Esophagus (tissue), 2 donors: ENCODE data around the gene FNDC3B. TPM values are rescaled to one million over a fixed set of nuclear protein-coding genes. Genes with fewer than 3 reads are reported as not detected.
"Not testable (repeated sequence)": the region's sequence is repeated elsewhere in the genome, so short reads cannot be mapped to it uniquely, and the experiment has no call there.

ENCODE experiments used
- H3K27ac ChIP-seq, 2 donors: one replicate each; pipeline ENCODE4 v1.5.1; 2013; ENCODE audit warnings: low read depth in 2 of 2, mild to moderate bottlenecking in 2 of 2, inconsistent platforms in 1 of 2, low read length in 1 of 2, moderate library complexity in 1 of 2
- H3K27me3 ChIP-seq, 2 donors: one replicate each; pipeline ENCODE4 v1.6.1; 2013; ENCODE audit warnings: low read length in 2 of 2, control low read depth in 1 of 2, mild to moderate bottlenecking in 1 of 2; ENCODE audit not compliant: insufficient read depth in 2 of 2, control insufficient read depth in 1 of 2
- H3K36me3 ChIP-seq, 2 donors: one replicate each; pipeline ENCODE4 v1.6.1; 2013; ENCODE audit warnings: low read length in 1 of 2; ENCODE audit not compliant: control insufficient read depth in 2 of 2, insufficient read depth in 2 of 2
- H3K4me1 ChIP-seq, 2 donors: one replicate each; pipeline ENCODE4 v1.6.1; 2013; ENCODE audit warnings: low read length in 1 of 2; ENCODE audit not compliant: control insufficient read depth in 2 of 2, insufficient read depth in 2 of 2
- H3K4me3 ChIP-seq, 2 donors: one replicate each; pipeline ENCODE4 v1.5.1; 2013; ENCODE audit warnings: low read length in 2 of 2, mild to moderate bottlenecking in 2 of 2, low read depth in 1 of 2, moderate library complexity in 1 of 2
- H3K9me3 ChIP-seq, 2 donors: one replicate each; pipeline ENCODE4 v1.6.1; 2013; ENCODE audit warnings: mild to moderate bottlenecking in 2 of 2, low read depth in 1 of 2, low read length in 1 of 2, moderate library complexity in 1 of 2; ENCODE audit not compliant: control insufficient read depth in 2 of 2, insufficient read depth in 1 of 2
- WGBS, 2 donors: extraction: QIAGEN DNeasy Blood & Tissue Kit; methylation state at CpG; one replicate each; pipeline ENCODE4 v1.1.7; 2013; 5-methylcytosine and 5-hydroxymethylcytosine counted together
- polyA plus RNA-seq, 2 donors: library from polyadenylated mRNA; stranded (reverse); fragments of 200-250 nt; gene quantifications; one replicate each; pipeline ENCODE4 v1.2.3, GENCODE V29; 2013
- donor health status: healthy with polysubstance abuse.
- donor health status: Bipolar disorder and iron deficiency.

The FNDC3B gene
- polyA plus RNA-seq, result 1 to 10 TPM; 2.8 to 3.3 TPM

- H3K9me3 ChIP-seq, result no peaks in the 10 kb centered on the region
- WGBS, 2 donors, result 0% methylated on average over 53 to 59 of the region's 59 CpGs
- no peaks in the 10 kb centered on the region for H3K27me3 ChIP-seq
- H3K4me3 ChIP-seq, result peak within 1 kb of the TSS; percentile 78 to 96
- H3K36me3 ChIP-seq, result no peaks in the 10 kb centered on the region
- H3K4me1 ChIP-seq, result no peaks in the 10 kb centered on the region
- H3K27ac ChIP-seq, result peak within 1 kb of the TSS; percentile 90 to 92
These were observed at the start of gene FNDC3B for GRCh38 chr3:172039436-172040077. TSS of gene FNDC3B (plus strand) at chr3:172039578. CDS start at chr3:172112480, 72,902 bp downstream.

GRCh38 chr3:171990239-171990638, 49.1 kb upstream of the FNDC3B start:
- not testable (repeated sequence) for H3K4me1 ChIP-seq, H3K27ac ChIP-seq, H3K36me3 ChIP-seq, H3K9me3 ChIP-seq, H3K4me3 ChIP-seq, H3K27me3 ChIP-seq
- WGBS, 2 donors, result 92 to 93% methylated on average over 3 of the region's 3 CpGs

DNA sequence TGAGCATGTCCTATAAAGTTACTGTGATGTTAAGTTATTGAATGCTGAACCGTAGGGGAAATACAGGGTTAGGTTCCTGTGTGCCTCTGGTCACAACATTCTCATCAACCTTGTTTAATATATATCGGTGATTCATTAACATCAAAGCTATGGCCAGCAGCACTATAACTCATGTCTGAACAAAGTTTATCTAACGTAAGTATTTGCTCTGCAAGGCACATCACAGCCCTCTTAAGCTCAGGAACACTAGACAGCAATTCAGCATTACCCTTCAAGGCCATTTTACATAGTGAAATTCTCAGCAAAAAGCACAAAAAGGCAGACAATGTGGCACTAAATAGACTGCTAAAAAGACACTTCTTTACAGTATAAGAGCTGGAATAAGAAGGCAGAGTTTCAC, 48.2 kb upstream of the FNDC3B start:
- Histone ChIP-seq H3K27me3 (peaks cover 0 to 2% of the 10 kb centered on the region in 2 donors), H3K36me3 (no peaks in the 10 kb centered on the region), H3K4me3 (no peak overlapping the region), H3K9me3 (no peaks in the 10 kb centered on the region), H3K4me1 (no peaks in the 10 kb centered on the region), H3K27ac (no peak overlapping the region)
- 54 to 59% methylated on average over 3 of the region's 3 CpGs for WGBS, 2 donors

DNA sequence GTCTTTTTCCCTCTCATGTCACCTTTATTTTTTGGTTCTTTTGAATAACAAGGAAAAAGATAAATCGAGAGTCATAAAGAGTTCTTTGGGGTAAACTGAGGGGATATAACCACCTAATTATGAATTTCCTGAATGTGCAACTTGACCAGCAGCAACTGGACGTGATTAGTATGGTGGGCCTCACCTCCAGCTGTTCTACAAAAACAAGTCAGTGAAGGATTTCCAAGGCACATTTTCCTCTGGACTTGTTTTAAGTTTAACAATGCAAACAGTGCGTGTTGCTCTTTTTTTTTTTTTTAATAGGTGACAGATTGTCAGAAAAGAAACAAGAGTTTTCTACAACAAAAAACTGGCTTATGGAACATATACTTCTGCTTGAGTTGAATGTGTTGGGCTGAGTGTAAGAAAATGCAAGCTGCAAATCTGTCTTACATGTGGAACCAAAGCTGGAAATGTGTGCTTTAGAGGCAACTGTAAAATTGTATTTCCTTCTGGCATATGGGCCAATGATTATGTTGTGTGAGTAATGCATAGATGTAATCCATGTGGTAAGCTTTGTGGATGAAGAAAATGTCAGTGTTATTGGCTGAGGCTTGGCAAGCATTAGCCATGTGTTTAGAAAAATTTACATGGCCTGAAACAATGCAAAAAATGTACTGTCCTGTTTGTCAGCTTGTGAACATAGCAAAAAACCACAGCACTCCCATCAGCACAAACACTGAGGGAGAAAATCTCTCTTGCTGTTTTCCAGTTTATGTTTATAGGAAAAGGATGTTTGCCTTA, 44.5 kb upstream of the FNDC3B start:
- H3K27ac ChIP-seq, result no peak overlapping the region
- peaks cover 0 to 2% of the 10 kb centered on the region in 2 donors for H3K27me3 ChIP-seq
- no peaks in the 10 kb centered on the region for H3K9me3 ChIP-seq
- H3K4me1 ChIP-seq, result no peaks in the 10 kb centered on the region
- H3K36me3 ChIP-seq, result no peaks in the 10 kb centered on the region
- 65 to 69% methylated on average over 3 of the region's 3 CpGs for WGBS, 2 donors
- no peak overlapping the region for H3K4me3 ChIP-seq

DNA sequence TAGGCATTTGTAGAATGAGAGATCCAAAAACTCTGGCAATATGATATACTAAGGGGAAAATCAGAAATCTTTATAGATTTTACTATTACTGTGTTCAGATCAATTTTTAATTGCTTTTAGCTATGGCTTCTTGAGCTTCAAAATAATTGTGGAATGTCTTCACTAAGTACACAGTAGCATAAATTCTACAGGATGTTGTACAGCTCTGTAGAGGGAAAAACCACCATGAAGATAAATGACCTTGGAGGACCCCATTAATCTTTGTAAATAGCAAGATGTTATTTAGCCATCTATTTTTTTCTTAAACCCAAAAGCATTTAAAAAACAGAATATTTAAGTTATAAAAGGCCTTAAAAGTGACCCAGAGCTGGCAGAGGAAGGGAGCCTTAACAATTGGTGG, 43.9 kb upstream of the FNDC3B start:
- no peaks in the 10 kb centered on the region for H3K4me1 ChIP-seq
- no peaks in the 10 kb centered on the region for H3K9me3 ChIP-seq
- H3K27ac ChIP-seq, result no peak overlapping the region
- H3K36me3 ChIP-seq, result no peaks in the 10 kb centered on the region
- peaks cover 0 to 2% of the 10 kb centered on the region in 2 donors for H3K27me3 ChIP-seq
- H3K4me3 ChIP-seq, result no peak overlapping the region

DNA sequence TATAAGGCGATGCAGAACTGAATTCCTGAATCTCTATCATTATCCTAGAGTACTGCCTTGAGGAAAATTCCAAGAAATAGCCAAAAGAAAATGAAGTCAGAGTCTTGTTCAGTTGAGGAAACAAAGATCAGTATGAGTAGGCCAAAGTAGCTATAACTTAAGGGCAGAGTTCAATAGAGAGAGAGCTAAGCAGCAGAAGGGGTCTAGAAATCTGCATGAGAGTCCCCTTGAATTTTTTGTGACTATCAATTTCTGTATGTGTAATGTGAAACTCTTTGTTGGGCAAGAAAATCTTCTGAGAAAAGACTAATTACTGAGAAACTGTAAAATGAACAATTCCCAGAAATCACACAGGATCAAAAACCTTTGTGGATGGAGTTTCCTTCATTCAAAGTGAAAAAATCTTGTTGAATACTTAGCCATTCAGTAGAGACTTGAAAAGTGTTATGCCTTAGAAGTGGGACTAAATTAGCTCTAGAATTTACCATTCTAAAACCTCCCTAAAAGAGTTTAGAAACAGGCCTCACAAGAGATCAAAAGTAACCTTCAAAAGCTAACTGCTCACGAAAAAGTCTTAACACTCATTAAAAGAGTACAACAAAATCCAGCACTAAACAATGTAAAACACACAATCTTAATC, 43.1 kb upstream of the FNDC3B start:
- 89% methylated on average over 2 of the region's 2 CpGs for WGBS, 2 donors
- no peak overlapping the region for H3K27ac ChIP-seq
- peaks cover 0 to 2% of the 10 kb centered on the region in 2 donors for H3K27me3 ChIP-seq
- no peaks in the 10 kb centered on the region for H3K4me1 ChIP-seq
- H3K36me3 ChIP-seq, result no peaks in the 10 kb centered on the region
- no peaks in the 10 kb centered on the region for H3K9me3 ChIP-seq
- H3K4me3 ChIP-seq, result no peak overlapping the region

DNA sequence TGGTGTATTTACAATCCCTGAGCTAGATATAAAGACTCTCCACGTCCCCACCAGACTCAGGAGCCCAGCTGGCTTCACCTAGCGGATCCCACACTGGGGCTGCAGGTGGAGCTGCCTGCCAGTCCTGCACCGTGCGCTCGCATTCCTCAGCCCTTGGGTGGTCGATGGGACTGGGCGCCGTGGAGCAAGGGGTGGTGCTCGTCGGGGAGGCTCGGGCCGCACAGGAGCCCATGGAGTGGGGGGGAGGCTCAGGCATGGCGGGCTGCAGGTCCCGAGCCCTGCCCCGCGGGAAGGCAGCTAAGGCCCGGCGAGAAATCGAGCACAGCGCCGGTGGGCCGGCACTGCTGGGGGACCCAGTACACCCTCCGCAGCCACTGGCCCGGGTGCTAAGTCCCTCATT, 40.6 kb upstream of the FNDC3B start:
- not testable (repeated sequence) for H3K36me3 ChIP-seq, H3K9me3 ChIP-seq, H3K27ac ChIP-seq, H3K27me3 ChIP-seq, H3K4me3 ChIP-seq, H3K4me1 ChIP-seq
- WGBS, 2 donors, result 89 to 94% methylated on average over 14 to 19 of the region's 24 CpGs

- not testable (repeated sequence) for H3K4me3 ChIP-seq, H3K27ac ChIP-seq, H3K36me3 ChIP-seq, H3K9me3 ChIP-seq, H3K27me3 ChIP-seq, H3K4me1 ChIP-seq
- 90 to 91% methylated on average over 1 of the region's 1 CpG for WGBS, 2 donors
These were observed 37.8 kb upstream of the FNDC3B start for GRCh38 chr3:172001616-172002015.

DNA sequence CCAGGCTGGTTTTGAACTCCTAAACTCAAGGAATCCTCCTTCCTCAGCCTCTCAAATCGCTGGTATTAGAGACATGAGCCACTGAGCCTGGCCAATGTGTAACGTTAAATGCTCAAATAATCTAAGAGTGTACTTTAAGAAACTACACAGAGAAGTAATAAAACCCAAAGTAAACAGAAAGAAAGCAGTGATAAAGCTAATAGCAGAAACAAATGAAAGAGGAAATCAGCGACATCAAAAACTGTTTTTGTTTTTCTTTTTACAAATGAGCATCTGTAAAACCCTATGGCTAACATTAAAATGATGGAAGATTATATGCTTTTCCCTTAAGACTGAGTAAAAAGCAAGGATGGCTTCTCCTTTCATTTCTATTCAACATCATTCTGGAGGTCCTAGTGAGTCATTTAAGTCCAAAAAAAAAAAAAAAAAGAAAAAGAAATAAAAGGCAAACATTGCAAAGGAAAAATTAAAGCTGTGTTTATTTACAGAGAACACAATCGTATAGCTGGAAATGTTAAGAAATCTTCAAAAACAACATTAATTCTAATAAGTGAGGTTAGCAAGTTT, 36.8 kb upstream of the FNDC3B start:
- Histone ChIP-seq H3K9me3 (no peaks in the 10 kb centered on the region), H3K4me1 (no peaks in the 10 kb centered on the region), H3K27ac (no peak overlapping the region), H3K4me3 (no peak overlapping the region), H3K36me3 (no peaks in the 10 kb centered on the region), H3K27me3 (no peaks in the 10 kb centered on the region)
- 54 to 60% methylated on average over 4 of the region's 4 CpGs for WGBS, 2 donors
